ENCODE data around the gene STEAP1.

STEAP1 gene

DNA sequence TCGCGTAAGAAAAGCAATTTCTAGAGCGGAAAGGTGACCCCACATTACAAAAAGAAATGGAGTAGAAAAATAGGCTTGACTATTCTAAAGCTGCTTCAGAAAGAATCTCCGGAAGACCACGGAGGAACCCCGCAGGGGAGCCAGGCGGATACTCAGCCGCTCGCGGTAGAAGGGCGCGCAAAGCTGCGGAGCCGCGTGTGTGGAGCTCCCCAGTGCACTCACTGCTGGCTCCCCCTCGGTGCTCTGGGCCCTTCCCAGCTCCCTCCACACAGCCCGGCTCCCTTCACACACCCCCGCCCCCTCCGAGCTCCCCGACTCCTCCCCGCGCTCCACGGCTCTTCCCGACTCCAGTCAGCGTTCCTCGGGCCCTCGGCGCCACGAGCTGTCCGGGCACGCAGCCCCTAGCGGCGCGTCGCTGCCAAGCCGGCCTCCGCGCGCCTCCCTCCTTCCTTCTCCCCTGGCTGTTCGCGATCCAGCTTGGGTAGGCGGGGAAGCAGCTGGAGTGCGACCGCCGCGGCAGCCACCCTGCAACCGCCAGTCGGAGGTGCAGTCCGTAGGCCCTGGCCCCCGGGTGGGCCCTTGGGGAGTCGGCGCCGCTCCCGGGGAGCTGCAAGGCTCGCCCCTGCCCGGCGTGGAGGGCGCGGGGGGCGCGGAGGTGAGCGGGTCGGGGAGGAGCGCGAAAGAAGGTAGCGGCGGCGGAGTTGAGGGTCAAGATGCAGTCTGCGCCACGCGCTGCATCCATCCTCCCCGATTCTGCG lies 57.3 kb downstream of the STEAP1 start, which contains the start of gene STEAP2:
TSS of gene STEAP2 (plus strand) at position 350 of the 758 bp plus-strand sequence. CDS start 13,343 bp downstream, outside the sequence.
- peak; percentile 91 for DNase-seq (ENCODE audit: low spot score)

GRCh38 chr7:90212149-90212495 lies 57.9 kb downstream of the STEAP1 start:
- DNase-seq (ENCODE audit: low spot score): no peak

DNA sequence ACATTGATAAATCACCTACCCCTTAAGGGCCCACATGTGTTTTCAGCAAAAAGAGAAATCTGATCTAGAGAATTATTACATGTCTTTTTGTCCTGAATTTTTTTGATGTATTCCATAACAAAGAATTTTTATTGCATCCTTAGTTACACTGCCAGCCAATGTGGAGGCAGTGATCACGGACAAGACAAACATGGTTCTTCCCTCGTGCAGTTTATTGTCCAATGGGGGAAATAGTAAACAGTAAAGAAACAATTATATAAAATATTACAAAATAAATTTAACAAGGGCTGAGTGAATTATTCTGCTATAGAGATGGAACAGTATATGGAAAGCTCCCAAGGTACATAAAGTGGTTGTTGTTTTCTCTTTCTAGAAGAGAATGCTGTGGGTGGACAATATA lies 59.3 kb downstream of the STEAP1 start:
- DNase-seq (ENCODE audit: low spot score): no peak

Measured in D341Med (cell line).